ENCODE measurements around the gene NLRC3.

GRCh38 chr16:3584412-3584811 is 7.2 kb upstream of the NLRC3 start:
- TF ChIP-seq CTCF (conservative IDR thresholded peaks at IDR 0.05; ENCODE audit: low read depth, low read length), result no peak
- no peak for TF ChIP-seq EZH2phosphoT487 (IDR thresholded peaks at IDR 0.05; ENCODE audit: borderline replicate concordance, low read length)
- TF ChIP-seq EZH2 (IDR thresholded peaks at IDR 0.05; ENCODE audit: low read length, unreplicated experiment), result no peak

Data from PC-3 (cell line).